Activated CD4-positive, CD25-positive, alpha-beta regulatory T cell (primary cell): ENCODE data around the gene PLEKHG4B.
"Not testable (repeated sequence)": the region's sequence is repeated elsewhere in the genome, so short reads cannot be mapped to it uniquely, and the experiment has no call there.

Experiments used
- DNase-seq, 4 experiments: peaks; one replicate each; lab custom pipeline; 2025; lab: John Stamatoyannopoulos, UW

The PLEKHG4B gene

GRCh38 chr5:93221-93980, 1.4 kb downstream of the PLEKHG4B start:
- no peak for DNase-seq

GRCh38 chr5:94113-94892, 2.3 kb downstream of the PLEKHG4B start:
- DNase-seq: no peak

- DNase-seq: no peak
Observed at GRCh38 chr5:95241-95980, 3.4 kb downstream of the PLEKHG4B start.

- no peak for DNase-seq
Observed at GRCh38 chr5:96976-97660, 5.2 kb downstream of the PLEKHG4B start.

DNA sequence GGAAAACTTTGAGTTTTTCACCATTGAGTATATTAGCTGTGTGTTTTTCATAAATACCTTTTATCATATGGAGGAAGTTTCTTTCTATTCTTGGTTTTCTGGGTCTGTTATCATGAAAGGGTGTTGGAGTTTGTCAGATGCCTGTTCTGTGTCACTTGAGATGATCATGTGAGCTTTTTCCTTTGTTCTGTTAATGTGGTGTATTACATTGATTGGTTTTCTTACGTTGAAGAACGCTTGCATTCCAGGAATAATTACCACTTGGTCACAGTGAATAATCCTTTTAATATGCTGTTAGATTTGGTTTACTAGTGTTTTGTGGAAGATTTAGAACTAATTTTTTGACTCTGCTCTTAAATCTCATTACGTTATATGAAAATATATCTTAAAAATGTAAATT, 7.8 kb downstream of the PLEKHG4B start:
- no peak for DNase-seq

DNA sequence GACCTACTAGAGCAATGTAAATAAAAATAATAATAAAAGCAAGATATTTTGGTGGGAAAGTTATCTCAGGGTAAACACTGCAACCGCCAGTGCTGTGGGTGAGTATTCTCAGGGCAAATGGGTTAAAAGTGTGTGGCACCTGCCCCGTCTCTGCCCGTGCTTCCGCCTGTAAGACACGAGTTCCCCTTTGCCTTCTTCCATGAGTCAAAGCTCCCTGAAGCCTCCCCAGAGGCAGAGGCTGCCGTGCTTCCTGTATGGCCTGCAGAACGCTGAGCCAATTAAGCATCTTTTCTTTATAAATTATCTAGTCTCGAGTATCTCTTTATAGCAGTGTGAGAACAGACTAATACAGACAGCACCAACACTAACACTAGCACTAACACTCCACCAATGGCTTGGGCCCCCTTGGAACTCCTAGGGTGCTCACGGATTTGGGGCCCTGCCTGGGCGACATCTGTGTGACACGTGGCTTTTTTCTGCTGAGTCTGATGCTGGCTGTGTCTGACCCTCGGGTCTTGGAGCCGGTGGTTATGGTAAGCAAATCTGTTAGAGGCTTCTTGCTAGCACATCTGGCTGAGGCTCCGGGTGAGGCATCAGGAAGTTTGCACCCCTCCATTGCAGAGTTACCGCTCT, 10.6 kb downstream of the PLEKHG4B start:
- DNase-seq: no peak

- DNase-seq: not testable (repeated sequence)
Observed at GRCh38 chr5:104106-104505, 12.1 kb downstream of the PLEKHG4B start.

- no peak for DNase-seq
Observed at GRCh38 chr5:104778-105296, 12.9 kb downstream of the PLEKHG4B start.

DNA sequence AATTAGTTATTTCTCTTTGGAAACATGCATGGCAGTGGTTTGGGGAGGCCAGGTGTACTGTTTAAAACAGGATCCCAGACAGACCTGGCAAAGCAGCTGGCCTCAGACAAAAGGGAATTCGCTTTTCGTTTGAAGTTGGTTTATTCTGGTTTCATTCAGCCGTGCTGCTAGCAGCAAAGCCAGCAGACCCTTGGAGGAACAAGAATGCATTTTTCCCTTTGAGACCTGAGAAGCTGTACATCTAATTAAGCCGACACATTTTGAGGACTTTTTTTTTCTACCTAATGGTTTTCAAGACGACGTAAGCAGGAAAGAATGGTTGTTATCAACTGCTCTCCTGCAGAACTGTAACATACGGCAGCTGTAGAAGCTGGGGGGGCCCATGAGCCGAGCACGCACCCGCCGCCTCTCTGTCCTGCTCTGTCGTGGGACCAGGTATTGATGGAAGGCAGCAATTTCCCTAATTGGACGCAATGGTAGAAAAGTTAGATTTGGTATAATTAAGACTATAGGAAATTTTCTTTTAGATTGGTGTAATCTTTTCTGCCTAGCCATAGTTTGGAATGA, 13.6 kb downstream of the PLEKHG4B start:
- DNase-seq: no peak

GRCh38 chr5:106587-106986, 14.6 kb downstream of the PLEKHG4B start:
- DNase-seq: no peak

DNA sequence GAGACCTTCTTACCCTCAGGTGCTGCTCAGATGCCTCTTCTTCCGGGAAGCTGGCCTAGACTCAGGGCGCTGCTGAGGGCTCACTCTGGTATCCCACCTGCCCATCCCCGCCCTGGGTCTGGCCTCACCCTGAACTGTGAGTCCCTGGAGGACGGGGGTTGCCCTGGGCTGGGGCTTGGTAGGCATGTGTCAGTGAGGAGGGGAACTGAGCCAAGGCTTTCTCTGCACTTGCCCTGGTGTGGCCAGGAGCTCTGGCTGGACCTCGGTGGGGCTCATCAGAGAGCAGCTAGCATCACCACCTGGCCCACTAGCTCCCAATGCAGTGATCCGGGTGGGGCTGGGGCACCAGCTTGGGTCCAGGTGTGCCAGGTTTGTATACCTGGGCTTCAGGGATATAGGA, 15.6 kb downstream of the PLEKHG4B start:
- DNase-seq: no peak

- no peak for DNase-seq
Observed at GRCh38 chr5:109826-110225, 17.9 kb downstream of the PLEKHG4B start.

- no peak for DNase-seq
Observed at GRCh38 chr5:110270-110888, 18.4 kb downstream of the PLEKHG4B start.

- DNase-seq: no peak
Observed at GRCh38 chr5:111171-111570, 19.2 kb downstream of the PLEKHG4B start.

DNA sequence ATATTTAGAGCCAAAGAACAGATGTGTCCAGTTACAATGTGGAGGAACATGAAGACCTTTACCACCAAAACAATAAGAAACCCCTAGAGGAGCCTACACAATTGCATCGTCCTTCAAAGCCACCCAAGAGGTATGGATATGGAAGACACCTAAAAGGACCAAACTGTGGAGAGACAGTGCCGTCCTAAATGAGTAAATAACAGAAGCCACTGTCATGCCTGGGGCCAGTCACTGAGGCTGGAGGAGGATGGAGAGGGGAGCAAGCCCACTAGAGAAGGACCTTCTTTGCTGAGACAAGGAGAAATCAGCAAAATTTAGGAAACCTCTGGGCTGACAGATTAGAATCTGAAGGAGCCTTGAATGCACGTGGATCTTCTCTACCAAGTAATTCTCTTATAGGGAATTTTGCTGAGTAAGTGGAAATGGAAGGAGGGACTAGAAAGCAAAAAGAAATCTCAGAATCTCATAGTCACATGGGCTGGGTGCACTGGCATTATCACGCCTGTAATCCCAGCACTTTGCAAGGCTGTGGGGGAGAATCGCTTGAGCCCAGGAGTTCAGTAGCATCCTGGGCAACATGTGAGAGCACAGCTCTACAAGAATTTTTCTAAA, 27.6 kb downstream of the PLEKHG4B start:
- no peak for DNase-seq

GRCh38 chr5:121432-121831, 29.5 kb downstream of the PLEKHG4B start:
- DNase-seq: no peak

GRCh38 chr5:125815-126214, 33.8 kb downstream of the PLEKHG4B start:
- no peak for DNase-seq

DNA sequence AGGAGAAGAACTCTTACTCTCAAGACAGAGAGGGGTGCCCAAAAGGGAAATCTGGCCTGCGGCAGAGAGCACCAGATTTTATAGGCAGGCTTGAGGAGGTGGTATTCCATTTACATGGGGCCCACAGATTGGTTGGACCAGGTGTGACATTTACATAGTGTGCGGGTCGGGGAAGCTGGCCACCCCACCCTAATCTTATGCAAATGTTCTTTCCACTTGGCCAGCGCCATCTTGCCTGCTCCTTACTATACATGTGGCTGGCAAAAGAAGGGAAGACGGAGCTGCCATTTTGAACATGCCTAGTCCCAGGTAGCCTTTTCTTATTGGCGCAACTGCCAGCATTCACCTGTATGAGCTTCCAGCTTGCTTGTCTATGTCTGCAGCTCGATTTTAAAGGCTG, 34.8 kb downstream of the PLEKHG4B start:
- DNase-seq: no peak

GRCh38 chr5:127886-128285, 35.9 kb downstream of the PLEKHG4B start:
- no peak for DNase-seq

GRCh38 chr5:128446-128845, 36.5 kb downstream of the PLEKHG4B start:
- no peak for DNase-seq
